Measurements from ENCODE around the gene PCDHGA10.
A peak's percentile ranks its signal among the peaks of the same experiment; 100 is the strongest.

PCDHGA10 gene

DNA sequence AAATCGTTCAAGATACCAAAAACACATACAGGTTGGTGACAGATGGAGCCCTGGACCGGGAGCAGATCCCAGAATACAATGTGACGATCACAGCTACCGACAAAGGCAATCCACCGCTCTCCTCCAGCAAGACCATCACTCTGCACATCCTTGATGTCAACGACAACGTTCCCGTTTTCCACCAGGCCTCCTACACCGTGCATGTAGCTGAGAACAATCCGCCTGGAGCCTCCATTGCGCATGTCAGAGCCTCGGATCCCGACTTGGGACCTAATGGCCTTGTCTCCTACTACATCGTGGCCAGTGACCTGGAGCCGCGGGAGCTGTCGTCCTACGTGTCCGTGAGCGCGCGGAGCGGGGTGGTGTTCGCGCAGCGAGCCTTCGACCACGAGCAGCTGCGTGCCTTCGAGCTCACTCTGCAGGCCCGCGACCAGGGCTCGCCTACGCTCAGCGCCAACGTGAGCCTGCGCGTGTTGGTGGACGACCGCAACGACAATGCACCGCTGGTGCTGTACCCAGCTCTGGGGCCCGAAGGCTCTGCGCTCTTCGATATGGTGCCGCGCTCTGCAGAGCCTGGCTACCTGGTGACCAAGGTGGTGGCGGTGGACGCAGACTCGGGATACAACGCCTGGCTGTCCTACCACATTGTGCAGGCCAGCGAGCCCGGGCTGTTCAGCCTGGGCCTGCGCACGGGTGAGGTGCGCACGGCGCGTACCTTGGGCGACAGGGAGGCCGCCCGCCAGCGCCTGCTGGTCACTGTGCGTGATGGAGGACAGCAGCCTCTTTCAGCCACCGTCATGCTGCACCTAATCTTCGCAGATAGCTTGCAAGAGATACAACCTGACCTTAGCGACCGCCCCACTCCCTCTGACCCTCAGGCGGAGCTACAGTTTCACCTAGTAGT is 41.0 kb upstream of the PCDHGA10 start:
- H3K4me1 ChIP-seq (ENCODE audit: control insufficient read depth, insufficient read depth, low read length): no peaks in the 10 kb centered on the region
- ChIA-PET CTCF (interaction anchor here (0.9 to 3.3 kb wide), 8 partner anchors 16 to 194 kb away, joined by 3 to 22 read pairs (median 6); partner anchors contain the start of genes PCDHGA2, PCDHGA4, PCDHGB1 and PCDHGB5), POLR2A (no interaction called here)
- TF ChIP-seq MZF1 (tag by site-specific recombination; IDR thresholded peaks at IDR 0.05; ENCODE audit: borderline replicate concordance) (no peak), ZNF433 (tag by site-specific recombination; IDR thresholded peaks at IDR 0.05; ENCODE audit: low read depth) (no peak), REPIN1 (tag by site-specific recombination; IDR thresholded peaks at IDR 0.05; ENCODE audit: low read depth) (no peak), ZNF24 (tag by site-specific recombination; IDR thresholded peaks at IDR 0.05) (no peak), ZNF426 (tag by site-specific recombination; IDR thresholded peaks at IDR 0.05) (no peak), ZNF132 (tag by site-specific recombination; IDR thresholded peaks at IDR 0.05; ENCODE audit: borderline replicate concordance) (no peak), ZNF10 (tag by site-specific recombination; IDR thresholded peaks at IDR 0.05) (no peak), ZNF792 (tag by site-specific recombination; IDR thresholded peaks at IDR 0.05) (no peak), ZNF555 (tag by site-specific recombination; conservative IDR thresholded peaks at IDR 0.05) (no peak), PRDM2 (tag by site-specific recombination; IDR thresholded peaks at IDR 0.05; ENCODE audit: borderline replicate concordance) (no peak), HOXD13 (CRISPR knock-in tag; IDR thresholded peaks at IDR 0.05; ENCODE audit: borderline replicate concordance) (no peak), ZNF529 (tag by site-specific recombination; IDR thresholded peaks at IDR 0.05; ENCODE audit: insufficient replicate concordance) (no peak), ZFP69B (tag by site-specific recombination; IDR thresholded peaks at IDR 0.05) (no peak)
- H3K4me3 ChIP-seq (ENCODE audit: low read depth, low read length): no peak overlapping the region
- H3K9me3 ChIP-seq (ENCODE audit: control insufficient read depth, insufficient read depth, low read depth, low read length): no peaks in the 10 kb centered on the region; the same call in 1 of the 2 replicates
- no peak overlapping the region for H3K27ac ChIP-seq (ENCODE audit: extremely low read depth, low read depth, low read length)
- no peaks in the 10 kb centered on the region for H3K36me3 ChIP-seq (ENCODE audit: control insufficient read depth in 2 of 2, insufficient read depth in 1 of 2, low read length in 2 of 2)

GRCh38 chr5:141373673-141374317 is 39.0 kb upstream of the PCDHGA10 start, which contains the start of gene PCDHGA6:
Gene PCDHGA6 (plus strand): TSS chr5:141373891. CDS start chr5:141374084, 193 bp downstream.
- Histone ChIP-seq H3K4me1 (ENCODE audit: control insufficient read depth, insufficient read depth, low read length) (no peaks in the 10 kb centered on the region), H3K9me3 (ENCODE audit: control insufficient read depth, insufficient read depth, low read depth, low read length) (no peaks in the 10 kb centered on the region; the same call in 1 of the 2 replicates), H3K4me3 (ENCODE audit: low read depth, low read length) (no peak within 1 kb of the TSS), H3K27ac (ENCODE audit: extremely low read depth, low read depth, low read length) (no peak within 1 kb of the TSS), H3K36me3 (ENCODE audit: control insufficient read depth in 2 of 2, insufficient read depth in 1 of 2, low read length in 2 of 2) (no peaks in the 10 kb centered on the region)
- ChIA-PET CTCF (interaction anchor here (0.5 to 3.3 kb wide), 20 partner anchors 18 to 591 kb away, joined by 3 to 14 read pairs (median 4); partner anchors contain the start of genes PCDHB11, PCDHB15, PCDHGA11 and PCDHGA8), POLR2A (no interaction called here)
- no peak for TF ChIP-seq KLF9 (tag by site-specific recombination; IDR thresholded peaks at IDR 0.05; ENCODE audit: low read depth)
- peak; percentile 48 for TF ChIP-seq ZNF654 (tag by site-specific recombination; IDR thresholded peaks at IDR 0.05; ENCODE audit: low read depth)
- TF ChIP-seq ZNF398 (tag by site-specific recombination; IDR thresholded peaks at IDR 0.05): no peak
- TF ChIP-seq ZNF2 (tag by site-specific recombination; IDR thresholded peaks at IDR 0.05): 0 out of 2 replicates have a peak, but pooled peaks have one; percentile 45

Data from HEK293 (cell line).